Endothelial cell of umbilical vein (primary cell): Measurements from ENCODE around the gene DDX39A.

Experiments
- EZH2 ChIP-seq: IDR thresholded peaks from 2 replicates; pipeline ENCODE4 v1.6.1; 2012; ENCODE audit warnings: borderline replicate concordance, low read depth, mild to moderate bottlenecking, moderate library complexity, low read length, inconsistent platforms; ENCODE audit not compliant: severe bottlenecking
- TF ChIP-seq, protein P1 (sequence below), 2 donors: IDR thresholded peaks; 1 replicate in 1 of 2; 2 replicates in 1 of 2; pipeline ENCODE4 v1.5.1; 2011; ENCODE audit warnings: low read length in 2 of 2, mild to moderate bottlenecking in 2 of 2, moderate library complexity in 2 of 2, control low read depth in 1 of 2, inconsistent platforms in 1 of 2, low read depth in 1 of 2; ENCODE audit not compliant: insufficient read depth in 1 of 2; ENCODE audit errors: extremely low read depth in 1 of 2

DNA sequence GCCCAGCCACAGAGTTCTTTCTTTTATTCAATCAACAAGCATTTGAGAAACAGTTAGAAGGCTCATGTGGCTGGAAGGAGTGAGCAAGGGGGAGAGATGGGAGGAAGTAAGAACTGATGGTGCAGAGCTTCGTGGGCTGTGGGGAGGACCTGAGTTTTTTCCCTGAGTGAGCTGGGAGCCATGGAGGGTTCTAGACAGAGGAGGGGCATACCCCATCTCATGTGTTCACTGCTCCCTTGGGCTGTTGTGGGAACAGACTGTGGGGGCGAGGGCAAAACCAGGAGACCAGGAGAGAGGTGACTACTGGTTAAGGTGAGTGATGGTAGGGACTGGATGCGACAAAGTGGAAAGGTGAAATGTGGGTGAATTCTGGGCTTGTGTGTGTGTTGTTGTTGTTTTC lies 11.6 kb upstream of the DDX39A start:
- TF ChIP-seq, protein P1, sequence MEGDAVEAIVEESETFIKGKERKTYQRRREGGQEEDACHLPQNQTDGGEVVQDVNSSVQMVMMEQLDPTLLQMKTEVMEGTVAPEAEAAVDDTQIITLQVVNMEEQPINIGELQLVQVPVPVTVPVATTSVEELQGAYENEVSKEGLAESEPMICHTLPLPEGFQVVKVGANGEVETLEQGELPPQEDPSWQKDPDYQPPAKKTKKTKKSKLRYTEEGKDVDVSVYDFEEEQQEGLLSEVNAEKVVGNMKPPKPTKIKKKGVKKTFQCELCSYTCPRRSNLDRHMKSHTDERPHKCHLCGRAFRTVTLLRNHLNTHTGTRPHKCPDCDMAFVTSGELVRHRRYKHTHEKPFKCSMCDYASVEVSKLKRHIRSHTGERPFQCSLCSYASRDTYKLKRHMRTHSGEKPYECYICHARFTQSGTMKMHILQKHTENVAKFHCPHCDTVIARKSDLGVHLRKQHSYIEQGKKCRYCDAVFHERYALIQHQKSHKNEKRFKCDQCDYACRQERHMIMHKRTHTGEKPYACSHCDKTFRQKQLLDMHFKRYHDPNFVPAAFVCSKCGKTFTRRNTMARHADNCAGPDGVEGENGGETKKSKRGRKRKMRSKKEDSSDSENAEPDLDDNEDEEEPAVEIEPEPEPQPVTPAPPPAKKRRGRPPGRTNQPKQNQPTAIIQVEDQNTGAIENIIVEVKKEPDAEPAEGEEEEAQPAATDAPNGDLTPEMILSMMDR (IDR thresholded peaks at IDR 0.05; ENCODE audit: extremely low read depth in 1 of 2, insufficient read depth in 1 of 2, low read depth in 1 of 2, low read length in 2 of 2) = no peak
- no peak for TF ChIP-seq EZH2
